ENCODE data around the gene PCAT7.

The PCAT7 gene

GRCh38 chr9:94603259-94604160 lies 48.6 kb downstream of the PCAT7 start:
- DNase-seq (ENCODE audit: low read depth) = peak; percentile 44

GRCh38 chr9:94606646-94607422 lies 52.0 kb downstream of the PCAT7 start:
- DNase-seq (ENCODE audit: low read depth) = no peak

- no peak for DNase-seq (ENCODE audit: low read depth)
Measured at GRCh38 chr9:94607423-94607691, 52.5 kb downstream of the PCAT7 start.

GRCh38 chr9:94610181-94610606 lies 55.3 kb downstream of the PCAT7 start:
- DNase-seq (ENCODE audit: low read depth) = no peak

- peak; percentile 22 for DNase-seq (ENCODE audit: low read depth)
Measured at GRCh38 chr9:94611638-94612068, 56.8 kb downstream of the PCAT7 start.

GRCh38 chr9:94612071-94612470 lies 57.2 kb downstream of the PCAT7 start:
- no peak for DNase-seq (ENCODE audit: low read depth)

GRCh38 chr9:94613003-94613402 lies 58.1 kb downstream of the PCAT7 start:
- no peak for DNase-seq (ENCODE audit: low read depth)

- DNase-seq (ENCODE audit: low read depth) = no peak
Measured at GRCh38 chr9:94619026-94619425, 64.1 kb downstream of the PCAT7 start.
